Measurements from ENCODE around the gene LRRC15. TPM values are rescaled to one million over a fixed set of nuclear protein-coding genes. Genes with fewer than 3 reads are reported as not detected.

Gene LRRC15
- total and polyA plus RNA-seq, 4 experiments from 2014 or later = not detected

DNA sequence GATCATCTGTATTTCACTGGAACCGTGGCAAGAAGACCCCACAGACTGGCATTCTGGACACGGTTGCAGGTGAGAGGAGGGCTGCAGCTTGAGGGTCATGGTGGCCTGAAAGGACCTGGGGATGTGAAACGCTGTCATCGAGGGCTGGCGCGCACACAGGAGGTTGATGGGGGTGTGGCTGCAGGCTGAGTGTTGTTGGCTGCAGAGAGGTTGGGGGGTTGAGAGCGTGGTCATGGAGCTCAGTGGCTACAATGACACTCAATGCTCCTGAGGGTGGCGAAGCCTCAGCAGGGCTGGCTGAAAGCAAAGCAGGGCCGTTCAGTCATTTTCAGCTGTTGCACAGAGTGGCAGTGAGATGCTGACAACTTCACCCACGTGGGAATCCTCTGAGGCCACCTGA is 39.4 kb downstream of the LRRC15 start:
- CTCF ChIA-PET (ENCODE audit: partially characterized antibody) = interaction anchor here (2.0 to 7.9 kb wide), 3 partner anchors 13 to 75 kb away, joined by 4 to 100 read pairs (median 49); no protein-coding TSS in a partner anchor

DNA sequence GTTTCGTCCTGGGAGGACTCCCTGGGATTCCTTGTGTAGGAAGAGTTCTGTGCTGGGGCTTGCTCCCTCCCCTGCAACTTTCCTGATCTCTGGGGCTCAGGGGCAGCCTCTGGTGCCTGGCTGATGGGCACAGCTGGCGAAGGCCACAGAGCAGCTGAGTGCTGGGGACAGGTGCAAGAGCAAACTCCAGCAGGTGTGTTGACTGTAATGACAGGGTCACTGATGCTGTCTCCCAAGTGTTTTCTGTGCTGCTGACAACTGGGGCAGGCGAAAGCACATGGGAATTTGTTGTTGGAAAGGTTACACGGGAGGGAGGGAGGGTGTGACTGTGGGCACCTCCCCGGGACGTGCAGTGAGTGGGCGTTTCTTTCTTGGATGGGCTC is 40.0 kb downstream of the LRRC15 start:
- Mint-ChIP-seq H3K4me3 (no peak overlapping the region), H3K27me3 (peaks cover 11 to 22% of the 10 kb centered on the region in 2 donors), H3K4me1 (peaks cover 0 to 4% (median 2%) of the 10 kb centered on the region in 4 donors), H3K9me3 (peaks cover 0 to 2% (median 0%) of the 10 kb centered on the region in 8 donors), H3K36me3 (no peaks in the 10 kb centered on the region), H3K27ac (no peak overlapping the region)
- Histone ChIP-seq H3K4me1 (ENCODE audit: insufficient read depth, low read length) (peaks cover 7% of the 10 kb centered on the region), H3K4me3 (ENCODE audit: low read length in 2 of 2) (no peak overlapping the region), H3K27me3 (ENCODE audit: insufficient read depth, low read length) (peaks cover 12% of the 10 kb centered on the region), H3K9me3 (ENCODE audit: control insufficient read depth in 1 of 2, low read length in 2 of 2) (no peaks in the 10 kb centered on the region), H3K27ac (ENCODE audit: low read depth, low read length) (no peak overlapping the region), H3K36me3 (ENCODE audit: insufficient read depth, low read length) (no peaks in the 10 kb centered on the region)
- ChIA-PET POLR2A (ENCODE audit: partially characterized antibody) (no interaction called here), CTCF (ENCODE audit: partially characterized antibody) (interaction anchor here (1.2 to 4.8 kb wide), 4 partner anchors 7 to 17 kb away, joined by 3 to 49 read pairs (median 5); no protein-coding TSS in a partner anchor)
- DNase-seq = no peak
- intact Hi-C loops (cut with micrococcal nuclease) = no loop called here

More for the DNA sequence above, 39.4 kb downstream of the LRRC15 start:
- POLR2A ChIA-PET (ENCODE audit: partially characterized antibody) = no interaction called here
- Histone ChIP-seq H3K4me3 (ENCODE audit: low read length in 2 of 2) (no peak overlapping the region), H3K4me1 (ENCODE audit: insufficient read depth, low read length) (peaks cover 6% of the 10 kb centered on the region), H3K27ac (ENCODE audit: low read depth, low read length) (no peak overlapping the region), H3K36me3 (ENCODE audit: insufficient read depth, low read length) (no peaks in the 10 kb centered on the region), H3K9me3 (ENCODE audit: control insufficient read depth in 1 of 2, low read length in 2 of 2) (no peaks in the 10 kb centered on the region), H3K27me3 (ENCODE audit: insufficient read depth, low read length) (peaks cover 12% of the 10 kb centered on the region)
- H3K27ac Mint-ChIP-seq = no peak overlapping the region
- peaks cover 0 to 2% (median 0%) of the 10 kb centered on the region in 8 donors for H3K9me3 Mint-ChIP-seq
- intact Hi-C loops (cut with micrococcal nuclease) = loop anchor here (5.0 to 10.0 kb wide), 2 partner anchors 927 to 1525 kb away; no protein-coding TSS in a partner anchor
- no peak overlapping the region for H3K4me3 Mint-ChIP-seq
- H3K4me1 Mint-ChIP-seq = peaks cover 0 to 4% (median 2%) of the 10 kb centered on the region in 4 donors
- peaks cover 11 to 22% of the 10 kb centered on the region in 2 donors for H3K27me3 Mint-ChIP-seq
- DNase-seq = no peak
- no peaks in the 10 kb centered on the region for H3K36me3 Mint-ChIP-seq

DNA sequence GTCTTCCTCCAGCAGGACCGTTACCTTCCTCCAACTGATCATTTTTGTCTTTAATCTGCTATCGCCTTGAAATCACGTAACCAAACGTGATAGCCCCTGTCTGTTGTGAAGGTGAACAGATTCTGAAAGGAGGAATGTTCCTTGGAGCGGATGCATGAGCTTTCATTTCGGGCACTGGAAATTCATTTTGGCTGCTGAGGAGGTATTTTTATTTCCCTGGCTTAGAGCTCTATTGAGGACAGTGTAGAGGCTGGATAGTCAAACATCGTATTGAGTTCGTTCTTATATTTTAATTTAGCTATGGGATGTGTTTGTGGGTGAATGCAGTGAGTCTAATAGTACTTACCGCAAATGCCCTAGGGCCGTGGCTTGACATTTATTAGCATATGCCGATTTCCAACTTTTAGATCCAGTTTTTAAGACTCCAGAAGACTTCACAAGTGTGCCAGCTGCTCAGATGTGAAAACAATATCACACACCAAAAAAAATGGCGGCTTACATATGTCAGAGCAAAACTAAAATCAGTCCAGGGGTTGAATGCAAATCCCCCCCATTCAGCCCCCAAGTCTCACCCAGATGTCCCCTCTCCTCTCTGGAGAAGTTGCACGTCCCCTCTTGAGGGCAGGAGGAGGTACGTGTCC is 40.5 kb downstream of the LRRC15 start:
- Histone ChIP-seq H3K36me3 (ENCODE audit: insufficient read depth, low read length) (no peaks in the 10 kb centered on the region), H3K4me3 (ENCODE audit: low read length in 2 of 2) (no peak overlapping the region), H3K27ac (ENCODE audit: low read depth, low read length) (no peak overlapping the region), H3K4me1 (ENCODE audit: insufficient read depth, low read length) (peaks cover 12% of the 10 kb centered on the region), H3K27me3 (ENCODE audit: insufficient read depth, low read length) (peaks cover 12% of the 10 kb centered on the region), H3K9me3 (ENCODE audit: control insufficient read depth in 1 of 2, low read length in 2 of 2) (no peaks in the 10 kb centered on the region)
- CTCF ChIA-PET (ENCODE audit: partially characterized antibody) = interaction anchor here (0.9 to 4.8 kb wide), 4 partner anchors 8 to 663 kb away, joined by 3 to 49 read pairs (median 4); no protein-coding TSS in a partner anchor
- DNase-seq = no peak
- H3K27me3 Mint-ChIP-seq = peaks cover 9 to 21% of the 10 kb centered on the region in 2 donors
- H3K9me3 Mint-ChIP-seq = peaks cover 0 to 2% (median 0%) of the 10 kb centered on the region in 8 donors
- no peak overlapping the region for H3K27ac Mint-ChIP-seq
- H3K4me1 Mint-ChIP-seq = peaks cover 0 to 4% (median 2%) of the 10 kb centered on the region in 4 donors
- H3K36me3 Mint-ChIP-seq = no peaks in the 10 kb centered on the region
- POLR2A ChIA-PET (ENCODE audit: partially characterized antibody) = no interaction called here
- H3K4me3 Mint-ChIP-seq = peak overlapping the region in 1 of 8 donors; percentile 1
- intact Hi-C loops (cut with micrococcal nuclease) = no loop called here

DNA sequence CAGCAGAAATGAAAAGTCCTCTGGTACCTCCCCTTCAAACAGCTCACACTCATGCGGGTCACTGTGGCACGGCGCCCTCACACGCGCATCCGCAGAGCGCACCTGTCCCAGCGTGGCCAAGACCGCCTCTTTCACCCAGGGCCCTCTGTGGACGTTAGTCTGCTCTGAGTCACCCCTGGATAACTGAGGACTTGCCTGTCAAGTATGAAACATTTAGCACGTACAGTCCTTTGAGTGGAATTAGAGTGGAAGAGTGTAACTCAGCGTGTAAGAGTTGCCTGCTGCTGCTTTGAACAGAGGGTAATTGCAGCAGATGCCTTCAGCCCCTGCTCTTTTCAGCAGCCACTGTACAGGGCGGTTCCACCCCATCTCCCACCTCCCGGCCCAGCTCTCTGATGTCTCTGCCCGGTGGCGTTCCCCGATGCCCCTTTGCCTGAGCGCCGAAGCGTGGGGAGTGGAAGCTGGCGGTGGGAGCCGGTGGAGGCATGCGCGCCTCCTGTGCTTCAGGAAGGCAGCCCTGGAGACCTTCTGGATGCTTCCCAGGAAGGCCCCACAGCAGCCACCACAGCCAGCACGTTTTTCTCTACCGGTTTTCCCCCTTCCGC is 41.4 kb downstream of the LRRC15 start:
- ChIA-PET POLR2A (ENCODE audit: partially characterized antibody) (no interaction called here), CTCF (ENCODE audit: partially characterized antibody) (interaction anchor here (0.9 to 4.8 kb wide), 5 partner anchors 8 to 662 kb away, joined by 3 to 49 read pairs (median 3); no protein-coding TSS in a partner anchor)
- Mint-ChIP-seq H3K27ac (peak overlapping the region in 1 of 7 donors; percentile 64), H3K4me1 (peaks cover 0 to 1% (median 0%) of the 10 kb centered on the region in 4 donors), H3K9me3 (peaks cover 0 to 2% (median 0%) of the 10 kb centered on the region in 8 donors), H3K36me3 (no peaks in the 10 kb centered on the region), H3K27me3 (peaks cover 9 to 16% of the 10 kb centered on the region in 2 donors), H3K4me3 (peak overlapping the region in 1 of 8 donors; percentile 35)
- Histone ChIP-seq H3K36me3 (ENCODE audit: insufficient read depth, low read length) (no peaks in the 10 kb centered on the region), H3K4me3 (ENCODE audit: low read length in 2 of 2) (no peak overlapping the region), H3K27me3 (ENCODE audit: insufficient read depth, low read length) (peaks cover 10% of the 10 kb centered on the region), H3K4me1 (ENCODE audit: insufficient read depth, low read length) (peaks cover 10% of the 10 kb centered on the region), H3K9me3 (ENCODE audit: control insufficient read depth in 1 of 2, low read length in 2 of 2) (no peaks in the 10 kb centered on the region), H3K27ac (ENCODE audit: low read depth, low read length) (no peak overlapping the region)
- DNase-seq = peak in 4 of 5 donors; percentile 19 to 73 (median 40)
- intact Hi-C loops (cut with micrococcal nuclease) = no loop called here

DNA sequence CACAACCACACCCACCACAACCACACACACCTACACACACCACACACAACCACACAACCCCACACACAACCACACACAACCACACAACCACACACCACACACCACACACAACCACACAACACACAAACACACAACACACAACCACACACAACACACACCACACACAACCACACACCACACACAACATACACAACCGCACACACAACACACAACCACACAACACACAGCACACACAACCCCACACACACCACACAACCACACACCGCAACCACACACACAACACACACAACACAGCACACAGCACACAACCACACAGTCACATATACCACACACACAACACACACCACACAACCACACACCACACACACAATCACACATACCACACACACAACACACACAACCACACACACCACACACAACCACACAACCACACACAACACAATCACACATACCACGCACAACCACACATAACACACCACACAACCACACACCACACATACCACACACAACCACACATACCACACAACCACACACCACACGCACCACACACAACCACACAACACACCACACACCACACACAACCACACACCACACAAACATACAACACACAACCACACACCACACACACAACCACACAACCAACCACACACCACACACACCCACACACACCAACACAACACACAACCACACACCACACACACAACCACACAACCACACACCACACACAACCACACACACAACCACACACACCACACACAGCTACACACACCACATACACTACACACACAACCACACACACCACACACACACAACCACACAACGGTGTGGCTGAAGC is 42.1 kb downstream of the LRRC15 start:
- Histone ChIP-seq H3K4me1 (ENCODE audit: insufficient read depth, low read length) (peaks cover 9% of the 10 kb centered on the region), H3K27ac (ENCODE audit: low read depth, low read length) (no peak overlapping the region), H3K9me3 (ENCODE audit: control insufficient read depth in 1 of 2, low read length in 2 of 2) (no peaks in the 10 kb centered on the region), H3K4me3 (ENCODE audit: low read length in 2 of 2) (no peak overlapping the region), H3K27me3 (ENCODE audit: insufficient read depth, low read length) (peaks cover 5% of the 10 kb centered on the region), H3K36me3 (ENCODE audit: insufficient read depth, low read length) (no peaks in the 10 kb centered on the region)
- CTCF ChIA-PET (ENCODE audit: partially characterized antibody) = interaction anchor here (1.3 to 4.8 kb wide), 2 partner anchors 15 to 19 kb away, joined by 3 to 49 read pairs; no protein-coding TSS in a partner anchor
- no peaks in the 10 kb centered on the region for H3K36me3 Mint-ChIP-seq
- peaks cover 0 to 2% (median 0%) of the 10 kb centered on the region in 8 donors for H3K9me3 Mint-ChIP-seq
- H3K4me1 Mint-ChIP-seq = peaks cover 0 to 3% (median under 1%) of the 10 kb centered on the region in 4 donors
- POLR2A ChIA-PET (ENCODE audit: partially characterized antibody) = no interaction called here
- H3K27ac Mint-ChIP-seq = no peak overlapping the region
- peaks cover 4 to 11% of the 10 kb centered on the region in 2 donors for H3K27me3 Mint-ChIP-seq
- DNase-seq = peak in 3 of 5 donors; percentile 26 to 50 (median 36)
- intact Hi-C loops (cut with micrococcal nuclease) = no loop called here
- no peak overlapping the region for H3K4me3 Mint-ChIP-seq

DNA sequence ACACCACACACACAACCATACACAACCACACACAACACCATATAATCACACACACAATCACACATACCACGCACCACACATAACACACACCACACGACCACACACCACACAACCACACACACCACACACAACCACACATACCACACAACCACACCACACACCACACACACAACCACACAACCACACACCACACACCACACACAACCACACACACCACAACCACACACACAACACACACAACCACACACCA is 42.6 kb downstream of the LRRC15 start:
- CTCF ChIA-PET (ENCODE audit: partially characterized antibody) = no interaction called here
- H3K27ac ChIP-seq (ENCODE audit: low read depth, low read length) = no peak overlapping the region
- peaks cover 4 to 12% of the 10 kb centered on the region in 2 donors for H3K27me3 Mint-ChIP-seq
- H3K9me3 Mint-ChIP-seq = peaks cover 0 to 2% (median 0%) of the 10 kb centered on the region in 8 donors
- intact Hi-C loops (cut with micrococcal nuclease) = no loop called here
- no peaks in the 10 kb centered on the region for H3K27me3 ChIP-seq (ENCODE audit: insufficient read depth, low read length)
- POLR2A ChIA-PET (ENCODE audit: partially characterized antibody) = no interaction called here
- no peak overlapping the region for H3K4me3 ChIP-seq (ENCODE audit: low read length in 2 of 2)
- H3K9me3 ChIP-seq (ENCODE audit: control insufficient read depth in 1 of 2, low read length in 2 of 2) = no peaks in the 10 kb centered on the region
- H3K36me3 Mint-ChIP-seq = no peaks in the 10 kb centered on the region
- DNase-seq = no peak
- H3K4me3 Mint-ChIP-seq = no peak overlapping the region
- no peak overlapping the region for H3K27ac Mint-ChIP-seq
- peaks cover 9% of the 10 kb centered on the region for H3K4me1 ChIP-seq (ENCODE audit: insufficient read depth, low read length)
- peaks cover 0 to 8% (median under 1%) of the 10 kb centered on the region in 4 donors for H3K4me1 Mint-ChIP-seq
- no peaks in the 10 kb centered on the region for H3K36me3 ChIP-seq (ENCODE audit: insufficient read depth, low read length)

All from CD4-positive, alpha-beta memory T cell (primary cell).